GM21423 (cell line): ENCODE results near the gene SLC13A1.
"Not testable (repeated sequence)": the region's sequence is repeated elsewhere in the genome, so short reads cannot be mapped to it uniquely, and the experiment has no call there.

Experiments used
- ATAC-seq: cut with Tn5 transposase; IDR thresholded peaks from one replicate; pipeline ENCODE4 v1.9.1; 2021; ENCODE audit warnings: mild to moderate bottlenecking, moderate library complexity; ENCODE audit not compliant: unreplicated experiment

Gene SLC13A1

DNA sequence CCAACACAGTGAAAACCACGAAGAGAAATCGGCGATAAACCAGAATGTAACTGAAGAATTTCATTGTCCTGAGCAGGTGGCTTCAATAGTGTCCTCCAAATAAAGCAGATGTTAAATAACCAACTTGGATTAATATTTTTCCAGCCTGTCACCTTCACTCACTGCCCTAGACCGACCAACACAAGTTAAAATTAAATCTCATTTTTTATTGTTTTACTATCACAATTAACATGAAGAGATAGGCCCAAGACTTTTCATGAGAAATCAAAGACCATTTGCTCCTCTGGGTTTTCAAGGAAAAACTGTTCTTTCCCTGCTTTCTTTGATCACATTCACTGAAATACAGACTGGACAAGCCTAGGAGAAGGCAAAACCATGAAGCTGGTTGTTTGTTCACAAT is at the start of gene SLC13A1:
Gene SLC13A1 (minus strand): TSS at position 87 of the 400 bp plus-strand sequence. CDS start 23 bp downstream, at position 64.
- no peak for ATAC-seq

- no peak for ATAC-seq
These were observed 45.0 kb upstream of the SLC13A1 start for GRCh38 chr7:123244768-123245167.

DNA sequence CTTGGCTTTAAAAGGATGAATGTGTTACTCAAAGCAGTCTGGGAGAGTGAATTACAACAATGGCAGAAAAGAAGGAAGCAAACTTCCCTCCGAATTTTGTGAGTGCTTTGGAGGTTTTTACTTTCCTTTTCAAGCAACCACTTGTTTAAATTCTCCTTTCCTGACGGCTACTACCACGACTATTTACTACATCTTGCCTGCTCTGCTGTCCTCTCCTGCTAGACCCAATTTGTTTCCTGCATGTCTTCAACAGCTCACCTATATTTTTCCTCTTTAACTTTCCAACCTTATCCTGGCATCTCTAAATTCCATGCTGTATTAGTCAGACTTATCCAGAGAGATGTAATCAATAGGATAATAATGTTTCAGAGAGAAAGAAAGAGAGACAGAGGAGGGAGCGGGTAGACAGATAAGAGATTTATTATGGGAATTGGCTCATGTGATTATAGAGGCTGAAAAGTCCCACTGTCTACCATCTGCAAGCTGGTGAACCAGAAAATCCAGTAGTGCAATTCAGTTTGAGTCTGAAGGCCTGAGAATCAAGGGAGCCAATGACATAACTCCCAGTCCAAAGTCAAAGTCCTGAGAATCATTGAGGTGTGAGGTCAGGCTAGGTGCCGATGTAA is 42.8 kb upstream of the SLC13A1 start:
- no peak for ATAC-seq

DNA sequence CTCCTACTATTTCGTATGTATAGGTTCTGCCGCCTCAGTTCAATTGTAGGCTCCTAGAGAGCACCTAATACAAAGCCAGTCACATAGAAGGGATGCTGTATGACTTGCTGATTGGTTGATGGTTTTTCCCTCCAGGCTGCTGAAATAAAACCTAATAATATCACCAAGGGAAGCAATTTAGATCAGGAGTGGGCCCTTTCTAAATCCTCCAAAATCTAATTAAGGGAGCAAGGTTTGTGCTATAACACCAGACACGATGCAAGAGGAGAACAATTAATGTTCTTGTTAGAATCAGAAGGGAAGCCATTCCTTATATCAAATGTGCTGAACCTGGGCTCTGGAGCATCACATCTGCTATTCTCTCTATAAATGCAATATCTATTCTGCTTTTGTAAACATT is 42.0 kb upstream of the SLC13A1 start:
- no peak for ATAC-seq

DNA sequence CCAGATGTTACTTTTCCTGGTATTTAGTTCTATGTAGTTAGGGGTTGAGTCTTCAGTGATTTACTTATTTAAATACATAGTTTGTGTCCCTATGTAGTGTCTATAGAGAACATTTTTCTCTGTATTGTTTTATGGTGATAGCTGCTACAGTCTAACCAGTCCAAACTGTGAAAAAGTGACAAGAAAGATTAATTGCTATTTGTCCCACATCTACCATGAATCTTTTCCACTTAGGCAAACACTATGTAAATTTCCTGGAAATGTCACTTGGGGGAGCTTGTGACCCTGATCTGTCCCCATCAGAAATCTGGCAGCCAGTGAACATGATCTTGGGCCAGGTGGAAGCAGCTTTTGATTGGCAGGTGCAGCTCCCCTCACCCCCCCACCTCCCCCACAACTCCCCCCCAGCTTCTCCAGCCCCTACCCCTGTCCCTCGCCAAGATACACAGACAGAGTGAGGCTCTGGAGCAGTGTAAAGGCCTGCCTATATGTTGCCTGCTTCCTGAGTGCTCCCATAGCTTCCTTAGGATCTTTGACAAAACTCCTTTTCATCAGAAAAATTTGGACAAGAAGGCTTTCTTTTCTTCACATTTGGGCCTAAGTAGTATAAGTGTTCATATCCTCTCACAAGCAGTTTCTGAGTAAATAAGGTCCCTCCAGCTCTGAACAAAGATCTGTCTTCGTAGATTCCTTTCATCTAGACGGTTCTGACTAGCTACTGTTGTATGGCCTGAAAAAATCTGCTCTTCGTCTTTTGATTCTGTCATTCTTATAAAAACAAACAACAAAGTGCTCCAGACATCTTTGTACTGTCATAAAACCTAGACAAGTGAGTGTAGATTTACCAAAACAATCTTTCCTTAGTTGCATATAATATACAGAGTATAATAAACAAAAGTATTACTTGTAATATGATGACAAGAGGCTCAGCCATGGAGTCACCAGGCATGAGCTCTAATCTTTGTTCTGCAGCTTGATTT is 31.5 kb upstream of the SLC13A1 start:
- no peak for ATAC-seq

GRCh38 chr7:123230603-123231002 is 30.8 kb upstream of the SLC13A1 start:
- ATAC-seq, result no peak

- ATAC-seq, result no peak
These were observed 30.4 kb upstream of the SLC13A1 start for GRCh38 chr7:123230147-123230546.

GRCh38 chr7:123229426-123229825 is 29.7 kb upstream of the SLC13A1 start:
- no peak for ATAC-seq

DNA sequence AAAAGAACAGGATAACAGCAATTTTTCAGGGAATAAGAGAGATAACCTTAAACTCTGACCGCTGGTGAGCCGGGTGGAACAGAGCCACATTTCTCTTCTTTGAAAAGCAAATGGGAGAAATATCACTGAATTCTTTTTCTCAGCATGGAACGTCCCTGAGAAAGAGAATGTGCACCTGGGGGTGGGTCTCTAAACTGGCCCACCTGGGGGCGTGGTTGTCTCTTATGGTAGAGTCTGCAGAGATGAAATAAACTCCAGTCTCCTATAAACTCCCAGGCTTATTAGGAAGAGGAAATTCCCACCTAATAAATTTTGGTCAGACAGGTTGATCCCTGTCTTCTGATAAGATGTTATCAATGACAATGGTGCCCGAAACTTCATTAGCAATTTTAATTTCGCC is 27.9 kb upstream of the SLC13A1 start:
- ATAC-seq, result not testable (repeated sequence)

DNA sequence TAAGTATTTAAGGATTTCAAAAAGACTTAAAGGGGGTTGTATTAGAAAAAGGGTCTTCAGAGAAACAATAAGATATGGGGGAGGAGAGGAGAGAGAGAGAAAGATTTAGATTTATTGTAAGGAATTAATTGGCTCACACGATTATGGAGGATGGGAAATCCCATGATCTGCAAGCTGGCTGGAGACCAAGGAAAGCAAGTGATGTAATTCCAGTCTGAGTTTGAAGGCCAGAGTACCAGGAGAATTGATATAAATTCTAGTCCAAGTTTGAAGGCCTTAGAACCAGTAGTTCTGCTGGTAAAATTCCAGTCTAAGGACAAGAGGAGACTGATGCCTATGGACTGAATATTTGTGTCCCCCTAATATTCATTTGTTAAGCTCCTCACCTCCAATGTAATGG is 20.6 kb upstream of the SLC13A1 start:
- ATAC-seq, result no peak

DNA sequence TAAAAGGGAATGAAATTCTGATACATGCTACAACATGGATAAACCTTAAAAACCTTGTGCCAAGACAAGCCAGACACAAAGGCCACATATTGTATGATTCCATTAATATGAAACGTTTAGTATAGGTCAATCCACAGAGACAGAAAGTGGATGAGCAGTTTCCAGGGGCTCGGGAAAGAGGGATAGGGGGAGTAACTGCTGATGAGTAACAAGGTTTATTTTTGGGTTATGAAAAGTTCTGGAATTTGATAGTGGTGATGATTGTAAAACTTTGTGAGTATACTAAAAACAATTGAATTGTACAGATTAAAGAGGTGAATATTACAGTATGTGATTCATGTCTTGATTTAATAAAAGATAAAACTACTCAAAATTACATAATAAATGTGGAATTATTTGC is 19.1 kb upstream of the SLC13A1 start:
- no peak for ATAC-seq

GRCh38 chr7:123216825-123217224 is 17.1 kb upstream of the SLC13A1 start:
- ATAC-seq, result no peak

DNA sequence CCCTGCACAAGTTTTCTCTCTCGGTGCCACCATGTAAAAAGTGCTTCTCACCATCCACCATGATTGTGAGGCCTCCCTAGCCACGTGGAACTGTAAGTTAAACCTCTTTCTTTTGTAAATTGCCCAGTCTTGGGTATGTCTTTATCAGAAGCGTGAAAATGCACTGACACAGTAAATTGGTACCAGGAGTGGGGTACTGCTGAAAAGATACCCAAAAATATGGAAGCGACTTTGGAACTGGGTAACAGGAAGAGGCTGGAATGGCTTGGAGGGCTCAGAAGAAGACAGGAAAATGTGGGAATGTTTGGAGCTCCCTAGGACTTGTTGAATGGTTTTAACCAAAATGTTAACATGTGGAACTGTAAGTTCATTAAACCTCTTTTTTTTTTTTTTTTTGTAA is 15.6 kb upstream of the SLC13A1 start:
- ATAC-seq, result no peak

DNA sequence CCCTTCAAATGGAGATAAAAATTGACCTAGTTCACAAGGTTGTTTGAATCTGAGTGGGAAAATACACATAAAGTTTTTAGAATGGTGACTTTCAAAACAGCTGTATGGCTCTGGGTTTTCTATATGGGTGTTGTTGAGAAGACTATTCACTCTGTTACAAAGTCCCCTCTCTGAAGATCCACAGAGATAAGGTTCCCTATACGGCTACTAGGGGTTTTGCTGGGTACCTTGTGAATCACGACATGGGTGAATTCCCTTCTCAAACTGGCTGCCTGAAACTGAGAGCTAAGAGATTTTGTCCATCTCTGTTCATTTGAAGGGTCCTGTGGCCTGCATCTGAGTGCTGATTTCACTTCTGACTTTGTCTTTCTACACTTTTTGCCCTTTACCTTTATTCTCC is 11.8 kb upstream of the SLC13A1 start:
- ATAC-seq, result peak; percentile 50

- no peak for ATAC-seq
These were observed 11.2 kb upstream of the SLC13A1 start for GRCh38 chr7:123210986-123211385.

DNA sequence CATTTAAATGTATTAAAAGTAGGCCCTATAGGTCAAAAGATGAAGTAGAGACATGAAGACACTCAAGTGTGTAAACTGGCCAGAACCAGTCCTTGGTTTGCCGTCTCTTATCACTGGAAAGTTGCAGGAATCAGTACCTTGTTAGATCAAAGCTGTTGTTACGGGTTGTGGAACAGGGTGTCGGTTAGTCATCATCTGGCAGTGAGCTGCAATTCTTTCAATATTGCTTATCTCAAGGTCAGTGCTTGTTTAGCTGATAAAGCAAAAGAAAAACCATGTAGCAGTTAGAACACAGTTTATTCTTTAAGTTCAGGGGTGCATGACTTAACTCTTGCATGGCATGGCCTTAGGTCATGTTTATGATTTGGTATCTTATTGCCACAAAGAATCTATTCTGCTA is 10.0 kb upstream of the SLC13A1 start:
- ATAC-seq, result no peak

GRCh38 chr7:123208793-123209192 is 9.0 kb upstream of the SLC13A1 start:
- ATAC-seq, result no peak

DNA sequence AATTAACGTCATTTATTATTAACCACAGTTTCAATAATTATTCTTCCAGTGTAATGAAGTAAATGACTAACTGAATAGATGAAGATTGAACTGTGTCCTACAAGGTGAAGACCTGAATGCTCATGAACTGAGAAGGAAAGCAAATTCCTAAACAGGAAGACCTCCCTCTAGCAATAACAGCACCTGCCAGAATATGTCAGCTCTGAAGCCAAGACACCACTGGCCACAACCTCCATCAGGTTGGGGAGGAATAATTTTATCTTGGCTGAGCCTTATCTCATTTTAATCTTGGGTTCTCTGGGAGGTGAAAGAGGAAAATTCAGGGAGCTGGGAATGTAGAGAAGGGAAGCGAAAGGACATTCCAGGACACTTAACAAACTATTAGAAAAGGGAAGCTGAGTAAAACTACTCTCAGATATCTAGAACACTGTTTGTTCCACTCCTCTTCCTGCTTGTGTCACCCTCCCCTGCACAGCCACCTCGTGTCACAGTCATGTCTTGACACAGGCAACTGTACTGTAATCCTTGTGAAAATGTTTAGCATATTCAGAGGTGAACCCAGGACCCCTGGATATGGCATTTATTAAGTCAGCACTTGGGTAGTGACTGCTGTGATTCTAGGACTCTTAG is 4.6 kb upstream of the SLC13A1 start:
- ATAC-seq, result no peak

DNA sequence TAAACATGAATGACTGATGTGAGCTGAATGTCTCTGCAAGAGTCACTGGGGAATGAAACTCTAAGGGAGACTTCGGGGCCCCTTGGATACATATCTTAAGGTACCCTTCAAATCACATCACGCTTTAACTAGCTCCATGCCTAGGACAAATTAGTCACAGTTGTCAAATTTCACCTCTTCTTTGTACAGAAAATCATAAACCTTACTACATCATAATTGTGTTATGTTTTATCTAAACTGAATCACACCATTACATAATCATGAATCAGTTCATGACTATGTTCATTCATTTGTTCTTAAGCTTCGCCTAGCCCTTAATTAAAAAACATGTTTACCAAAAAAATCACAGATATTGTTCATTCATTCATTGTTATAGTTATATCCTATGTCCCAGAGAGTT is 2.1 kb upstream of the SLC13A1 start:
- no peak for ATAC-seq

DNA sequence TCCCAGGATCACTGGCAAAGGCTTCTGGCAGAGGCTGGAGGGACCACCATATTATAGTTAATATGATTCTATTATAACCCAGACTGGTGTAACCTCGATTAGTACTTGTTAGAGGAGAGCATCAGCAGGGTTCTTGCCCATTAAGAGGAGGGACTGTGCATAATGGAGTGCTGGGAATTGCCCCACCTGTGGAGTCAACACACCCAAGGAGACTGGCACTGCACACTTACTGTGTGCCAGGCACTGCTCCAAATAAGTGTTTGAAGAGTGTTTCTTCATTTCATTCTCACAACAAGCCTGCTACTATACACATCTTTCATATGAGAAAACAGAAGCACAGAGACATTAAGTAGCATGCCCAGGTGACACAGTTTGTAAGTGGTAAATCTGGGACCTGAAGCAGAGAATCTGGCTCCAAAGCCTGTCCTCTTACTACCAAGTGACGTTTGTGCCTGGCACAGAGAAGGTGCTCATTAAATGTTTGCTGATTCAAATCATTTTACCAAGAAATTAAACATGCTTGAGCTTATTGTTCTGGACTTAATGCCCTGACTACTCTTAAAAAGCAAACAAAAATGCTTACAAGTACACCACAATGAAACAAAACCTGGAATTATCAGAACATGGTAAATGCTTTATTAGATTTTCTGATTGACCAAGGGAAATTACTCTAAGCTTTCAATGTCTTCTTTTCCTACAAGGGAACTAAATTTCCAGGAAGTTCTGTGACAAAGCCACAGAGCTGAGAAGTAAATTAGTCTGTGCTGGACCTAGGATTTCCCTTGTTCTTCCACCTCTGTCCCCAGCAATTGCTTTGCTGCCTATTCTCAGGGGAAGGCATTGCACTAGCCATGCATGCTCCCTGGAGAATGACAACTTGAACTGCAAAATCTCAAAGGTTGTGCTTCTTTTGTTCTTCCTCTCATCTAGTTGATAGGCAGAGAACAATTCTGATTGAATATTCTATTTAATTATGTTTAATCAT is 809 bp downstream of the SLC13A1 start:
- ATAC-seq, result no peak

GRCh38 chr7:123198111-123198510 is 1.7 kb downstream of the SLC13A1 start:
- ATAC-seq, result no peak
